IMR-90 (cell line): ENCODE measurements around the gene UPK2. TPM values are rescaled to one million over a fixed set of nuclear protein-coding genes. Genes with fewer than 3 reads are reported as not detected.

Experiments
- ATAC-seq: fragments of 200-7000 bp; cut with Tn5 transposase; 2 replicates; pipeline ENCODE4 v1.9.1; 2020; ENCODE audit warnings: low read depth, mild to moderate bottlenecking, moderate library complexity
- BruUV-seq: library from RNA; stranded (reverse); fragments of 400-500 nt; replicated peaks from 2 replicates; lab custom pipeline; 2021; lab: Mats Ljungman, UMichigan
- CTCF ChIA-PET: fragments of 300-600 bp; formaldehyde crosslinking; extraction: SDS; loops from one replicate; lab custom pipeline; 2021; ENCODE audit warnings: antibody characterized with exemption; lab: Yijun Ruan, JAX
- POLR2A ChIA-PET: fragments of 300-600 bp; sonication (Branson Sonifier 250); formaldehyde crosslinking; loops from one replicate; lab custom pipeline; 2022; ENCODE audit warnings: antibody characterized with exemption; ENCODE audit not compliant: unreplicated experiment; lab: Charles Lee
- DNase-seq: peaks from one replicate; pipeline ENCODE4 v3.0.0; 2013
- H2AFZ ChIP-seq: replicated peaks from 2 replicates; pipeline ENCODE3; 2013; ENCODE audit warnings: low read length, mild to moderate bottlenecking; ENCODE audit not compliant: poor library complexity
- H2AK5ac ChIP-seq: 2 replicates; pipeline ENCODE4 v1.6.1; 2013; ENCODE audit warnings: low read depth, low read length, inconsistent platforms
- H2AK9ac ChIP-seq: replicated peaks from 2 replicates; pipeline ENCODE3; 2013; ENCODE audit warnings: mild to moderate bottlenecking, low read depth, low read length, moderate library complexity; ENCODE audit not compliant: poor library complexity
- H2BK120ac ChIP-seq: 2 replicates; pipeline ENCODE4 v1.6.1; 2013; ENCODE audit warnings: low read depth, low read length, inconsistent platforms
- H2BK15ac ChIP-seq: 3 replicates; pipeline ENCODE4 v1.6.1; 2013; ENCODE audit warnings: low read depth, low read length, inconsistent platforms
- H2BK20ac ChIP-seq: 2 replicates; pipeline ENCODE4 v1.6.1; 2013; ENCODE audit warnings: low read depth, mild to moderate bottlenecking, inconsistent platforms, low read length, moderate library complexity
- H2BK5ac ChIP-seq: 2 replicates; pipeline ENCODE4 v1.6.1; 2013; ENCODE audit warnings: mild to moderate bottlenecking, low read depth, low read length, inconsistent platforms; ENCODE audit not compliant: poor library complexity, severe bottlenecking
- H3K14ac ChIP-seq: replicated peaks from 2 replicates; pipeline ENCODE4 v1.6.1; 2013; ENCODE audit warnings: low read depth, low read length, inconsistent platforms
- H3K18ac ChIP-seq: 2 replicates; pipeline ENCODE4 v1.6.1; 2013; ENCODE audit warnings: low read depth, low read length, control low read depth
- H3K23ac ChIP-seq: 2 replicates; pipeline ENCODE4 v1.6.1; 2013; ENCODE audit warnings: low read depth, low read length, inconsistent platforms
- H3K27ac ChIP-seq: 2 replicates; pipeline ENCODE4 v1.5.1; 2013; ENCODE audit warnings: mild to moderate bottlenecking, control low read depth, low read length; ENCODE audit not compliant: insufficient read depth
- H3K27me3 ChIP-seq: 2 replicates; pipeline ENCODE4 v1.6.1; 2013; ENCODE audit warnings: low read length; ENCODE audit not compliant: control insufficient read depth, insufficient read depth
- H3K36me3 ChIP-seq: 2 replicates; pipeline ENCODE4 v1.6.1; 2013; ENCODE audit warnings: low read length, mixed read lengths; ENCODE audit not compliant: control insufficient read depth, insufficient read depth
- H3K4ac ChIP-seq: 2 replicates; pipeline ENCODE4 v1.6.1; 2013; ENCODE audit warnings: low read depth, low read length, inconsistent platforms
- H3K4me1 ChIP-seq: 2 replicates; pipeline ENCODE4 v1.6.1; 2013; ENCODE audit warnings: low read length, mixed read lengths; ENCODE audit not compliant: control insufficient read depth, insufficient read depth
- H3K4me2 ChIP-seq: 2 replicates; pipeline ENCODE4 v1.6.1; 2013; ENCODE audit warnings: low read depth, mild to moderate bottlenecking, control low read depth, low read length, moderate library complexity
- H3K4me3 ChIP-seq: 2 replicates; pipeline ENCODE4 v1.5.1; 2013; ENCODE audit warnings: low read depth, mild to moderate bottlenecking, control low read depth, low read length, moderate library complexity; ENCODE audit not compliant: insufficient read depth
- H3K56ac ChIP-seq: 2 replicates; pipeline ENCODE4 v1.6.1; 2013; ENCODE audit warnings: low read length, inconsistent platforms; ENCODE audit not compliant: insufficient read depth; ENCODE audit errors: extremely low read depth
- H3K79me1 ChIP-seq, 2 experiments: 2 replicates each; pipeline ENCODE4 v1.6.1; 2013; ENCODE audit warnings: low read length in 2 of 2, inconsistent platforms in 1 of 2, low read depth in 1 of 2
- H3K9ac ChIP-seq: 2 replicates; pipeline ENCODE4 v1.6.1; 2013; ENCODE audit warnings: low read depth, low read length, control low read depth
- H3K9me1 ChIP-seq: 2 replicates; pipeline ENCODE4 v1.6.1; 2013; ENCODE audit warnings: low read length, inconsistent platforms; ENCODE audit not compliant: insufficient read depth
- H3K9me3 ChIP-seq: 2 replicates; pipeline ENCODE4 v1.6.1; 2013; ENCODE audit warnings: low read length; ENCODE audit not compliant: control insufficient read depth, insufficient read depth
- H4K20me1 ChIP-seq: 2 replicates; pipeline ENCODE4 v1.6.1; 2013; ENCODE audit warnings: low read length, inconsistent platforms; ENCODE audit not compliant: insufficient read depth
- H4K5ac ChIP-seq: 2 replicates; pipeline ENCODE4 v1.6.1; 2013; ENCODE audit warnings: mild to moderate bottlenecking, low read depth, low read length, control low read depth
- H4K8ac ChIP-seq, 2 experiments: 2 replicates each; pipeline ENCODE4 v1.6.1; 2013; ENCODE audit warnings: low read depth in 2 of 2, low read length in 2 of 2, control low read depth in 1 of 2, inconsistent platforms in 1 of 2
- H4K91ac ChIP-seq: 2 replicates; pipeline ENCODE4 v1.6.1; 2013; ENCODE audit warnings: low read depth, low read length, inconsistent platforms; ENCODE audit not compliant: insufficient read depth
- BHLHE40 ChIP-seq: fragments of 150-350 bp; IDR thresholded peaks from 2 replicates; pipeline ENCODE4 v1.6.1; 2016; ENCODE audit warnings: mild to moderate bottlenecking, low read depth, low read length
- ELK1 ChIP-seq: fragments of 150-350 bp; IDR thresholded peaks from 2 replicates; pipeline ENCODE4 v1.6.1; 2016; ENCODE audit warnings: low read depth, mild to moderate bottlenecking, low read length, moderate library complexity, borderline replicate concordance
- FOS ChIP-seq: fragments of 150-350 bp; IDR thresholded peaks from 2 replicates; pipeline ENCODE4 v1.6.1; 2016; ENCODE audit warnings: low read depth, low read length
- MAFK ChIP-seq: IDR thresholded peaks from 2 replicates; pipeline ENCODE4 v1.6.1; 2012; ENCODE audit warnings: low read depth, low read length, improper control_type of control experiment
- RAD21 ChIP-seq: IDR thresholded peaks from 2 replicates; pipeline ENCODE4 v1.6.1; 2012; ENCODE audit warnings: low read length, improper control_type of control experiment
- USF2 ChIP-seq: fragments of 150-350 bp; IDR thresholded peaks from 2 replicates; pipeline ENCODE4 v1.6.1; 2017; ENCODE audit warnings: mild to moderate bottlenecking, antibody characterized with exemption, low read length, low read depth
- WGBS, 2 experiments: methylation state at CpG; one replicate each; pipeline versions ENCODE4 v1.1.5 to v1.1.7; 2013; ENCODE audit warnings: missing lambda C conversion rate in 2 of 2; ENCODE audit not compliant: insufficient read length in 1 of 2; ENCODE audit errors: extremely low coverage in 2 of 2; 5-methylcytosine and 5-hydroxymethylcytosine counted together
- dilution Hi-C: fragments of 300-500 bp; cut with HindIII; formaldehyde crosslinking; loops from one replicate; pipeline ENCODE4 v1.14.3; 2018; ENCODE audit warnings: low sequenced_read_pairs; ENCODE audit not compliant: unreplicated experiment
- in situ Hi-C: fragments of 300-500 bp; cut with MboI; formaldehyde crosslinking; loops from 3 replicates; pipeline ENCODE4 v1.14.3; 2019; ENCODE audit warnings: low sequenced_read_pairs, inconsistent platforms, mixed read lengths
- intact Hi-C: fragments of 100-400 bp; cut with micrococcal nuclease; formaldehyde crosslinking; loops from 2 replicates; pipeline ENCODE4 v1.10.0; 2022
- polyA plus RNA-seq, 3 experiments: library from polyadenylated mRNA; depleted of rRNA; stranded (reverse); fragments of >200 nt; gene quantifications; 2 replicates each; pipeline ENCODE4 v1.2.3, GENCODE V29; 2012; ENCODE audit warnings: low replicate concordance in 1 of 3
- total RNA-seq: library from RNA; depleted of rRNA; stranded (reverse); fragments of >200 nt; gene quantifications from 2 replicates; pipeline ENCODE4 v1.2.3, GENCODE V29; 2012

UPK2 gene
- total and polyA plus RNA-seq, 2 of the 4 experiments (the other 2 are of a cell fraction) = 0.26 TPM; not detected in 1

- ChIA-PET CTCF (no interaction called here), POLR2A (no interaction called here)
- Histone ChIP-seq H3K4ac (peak overlapping the region; percentile 71; the same call in 1 of the 2 replicates), H3K27me3 (no peaks in the 10 kb centered on the region), H2AFZ (no peak overlapping the region), H2BK15ac (peak overlapping the region; percentile 24; the same call in 2 of the 3 replicates), H3K9me1 (peaks cover 10% of the 10 kb centered on the region; the same call in 1 of the 2 replicates), H4K20me1 (peaks cover 37% of the 10 kb centered on the region), H2AK9ac (peak overlapping the region; percentile 57), H3K18ac (no peak overlapping the region), H3K56ac (no peak overlapping the region), H3K4me3 (no peak overlapping the region), H3K23ac (peak overlapping the region; percentile 21), H3K9ac (no peak overlapping the region), H3K4me1 (peaks cover 68% of the 10 kb centered on the region), H3K4me2 (no peak overlapping the region), H4K8ac (peak overlapping the region in 1 of 2 experiments; percentile 6; a peak in 1 of 4 replicates), H3K14ac (peak overlapping the region; percentile 2; the same call in 1 of the 2 replicates), H4K91ac (peak overlapping the region; percentile 51; the same call in 1 of the 2 replicates), H2AK5ac (0 out of 2 replicates have a peak overlapping the region, but pooled peaks have one; percentile 37), H3K79me1 (peaks cover 9 to 73% of the 10 kb centered on the region in 2 experiments; a peak in 3 of 4 replicates), H2BK5ac (peak overlapping the region; percentile 38), H4K5ac (no peak overlapping the region), H3K9me3 (no peaks in the 10 kb centered on the region), H3K27ac (peak overlapping the region; percentile 40; the same call in 1 of the 2 replicates), H2BK20ac (no peak overlapping the region), H2BK120ac (peak overlapping the region; percentile 16; the same call in 1 of the 2 replicates), H3K36me3 (no peaks in the 10 kb centered on the region)
- dilution Hi-C loops = no loop called here
- ATAC-seq (no peak), DNase-seq (no peak)
- TF ChIP-seq BHLHE40 = no peak
- no peak for TF ChIP-seq FOS
- no peak for TF ChIP-seq USF2
- no peak for TF ChIP-seq ELK1
- no peak for TF ChIP-seq MAFK
- no peak for TF ChIP-seq RAD21
- in situ Hi-C loops = no loop called here
- no TSS peak for BruUV-seq
- intact Hi-C loops = no loop called here
- WGBS, 2 experiments = 88% methylated on average over 4 of the region's 4 CpGs; no CpG with 5 or more reads in 1 of the 2 experiments
Measured at GRCh38 chr11:118914987-118915386, 41.1 kb upstream of the UPK2 start.
